H1 (cell line): Measurements from ENCODE around the gene GALNTL6. TPM values are rescaled to one million over a fixed set of nuclear protein-coding genes. Genes with fewer than 3 reads are reported as not detected.

Experiments
- ASH2L ChIP-seq: fragments of 200-600, 300-600 bp; sonication (generic); IDR thresholded peaks from one replicate; pipeline ENCODE4 v1.7.1; 2017; ENCODE audit warnings: low read length
- POU5F1 ChIP-seq: IDR thresholded peaks from 2 replicates; pipeline ENCODE4 v1.6.1; 2011; ENCODE audit warnings: low read depth, mild to moderate bottlenecking, low read length, moderate library complexity
- SAP30 ChIP-seq: fragments of 300-600 bp; sonication (generic); IDR thresholded peaks from 2 replicates; pipeline ENCODE4 v1.7.1; 2012; ENCODE audit warnings: low read length, moderate library complexity, mild to moderate bottlenecking, inconsistent platforms; ENCODE audit not compliant: insufficient read depth, insufficient replicate concordance
- SP2 ChIP-seq: IDR thresholded peaks from 2 replicates; pipeline ENCODE4 v1.6.1; 2012; ENCODE audit warnings: mild to moderate bottlenecking, low read length, inconsistent platforms
- SUZ12 ChIP-seq: fragments of 200-600 bp; sonication (generic); IDR thresholded peaks from 2 replicates; pipeline ENCODE4 v1.6.1; 2012; ENCODE audit warnings: mild to moderate bottlenecking, inconsistent platforms, low read length, moderate library complexity, mixed read lengths
- TCF12 ChIP-seq: IDR thresholded peaks from 2 replicates; pipeline ENCODE4 v1.6.1; 2011; ENCODE audit warnings: low read depth, mild to moderate bottlenecking, low read length
- polyA plus RNA-seq, 7 experiments: library from polyadenylated mRNA; depleted of rRNA in 3 of 7; stranded (reverse) in 5 of 7; unstranded in 2 of 7; fragments of >200 nt in 5 of 7; fragments of 200-250 nt in 2 of 7; gene quantifications; 1 replicate in 5 of 7; 2 replicates in 1 of 7; 4 replicates in 1 of 7; pipeline versions ENCODE4 v1.2.1 to v1.2.3, GENCODE V29; 2011 to 2013; ENCODE audit warnings: missing spikeins in 2 of 7, mixed read lengths in 2 of 7
- total RNA-seq: library from RNA; stranded (reverse); fragmentation: NEBNext Ultra II Directional; extraction: Animal tissue kit (Norgen Biotek cat#: 25700); gene quantifications from 2 replicates; pipeline ENCODE4 v1.2.1, GENCODE V29; 2021

The GALNTL6 gene
- total and polyA plus RNA-seq, 2 of the 8 experiments (the other 6 are each of a cell fraction or from before 2014, with no cell fraction given) = 0.03 to 0.32 TPM

GRCh38 chr4:172141025-172141424 is 327.8 kb downstream of the GALNTL6 start (continued):
- TF ChIP-seq SUZ12 (no peak), POU5F1 (no peak), SP2 (no peak), TCF12 (no peak), SAP30 (no peak), ASH2L (no peak)
